SH-SY5Y (cell line): ENCODE data around the gene ZNF804B.

Experiments
- GATA2 ChIP-seq: IDR thresholded peaks from 2 replicates; pipeline ENCODE4 v1.6.1; 2011; ENCODE audit warnings: mild to moderate bottlenecking, low read depth, low read length
- GATA3 ChIP-seq: IDR thresholded peaks from 2 replicates; pipeline ENCODE4 v1.6.1; 2011; ENCODE audit warnings: low read depth, mild to moderate bottlenecking, low read length, moderate library complexity

DNA sequence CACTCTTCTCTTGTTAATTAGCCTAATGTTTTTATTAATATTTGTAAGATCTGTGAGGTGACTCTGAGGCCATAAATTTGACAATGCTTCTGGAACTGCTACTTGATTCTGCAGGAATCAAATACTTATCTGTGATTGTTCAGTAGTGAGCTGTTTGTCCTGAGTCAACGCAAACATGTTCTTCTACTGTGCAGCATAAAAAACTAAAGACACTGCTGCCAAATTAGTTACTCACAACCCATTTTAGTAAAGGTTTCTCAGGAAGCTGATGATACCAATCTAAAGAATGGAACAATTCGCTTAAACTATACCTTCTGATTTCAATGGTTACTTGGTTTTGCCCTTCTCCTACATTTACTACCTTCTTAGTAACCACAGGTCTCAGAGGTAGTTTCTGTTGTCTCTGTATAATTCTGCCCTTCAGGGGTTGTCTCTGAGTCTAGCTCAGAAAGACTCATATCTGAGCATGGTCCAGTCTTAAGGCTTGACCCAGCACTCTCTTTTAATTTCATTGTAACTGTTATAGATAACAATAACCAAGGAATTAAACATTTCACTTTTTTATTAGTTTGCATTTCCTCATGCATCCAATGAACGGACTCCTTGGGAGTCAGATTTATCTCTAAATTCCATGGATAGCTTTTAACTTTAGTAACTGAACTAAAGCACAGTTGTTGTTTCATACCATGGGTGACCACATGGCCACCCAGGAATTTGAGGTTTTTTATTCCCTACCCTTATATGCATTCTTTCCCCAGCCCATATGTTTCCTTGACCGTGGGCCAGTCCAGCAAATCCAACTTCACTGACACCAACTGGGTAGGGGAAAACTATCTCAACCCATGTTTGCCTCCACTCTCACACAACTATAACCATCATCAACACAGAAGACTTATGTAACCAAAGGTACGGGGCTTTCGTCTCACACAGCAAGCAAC is 345.5 kb downstream of the ZNF804B start:
- TF ChIP-seq GATA3 (no peak), GATA2 (no peak)
